GM03348 (cell line): Measurements from ENCODE around the gene RIOK3.
"Not testable (repeated sequence)": the region's sequence is repeated elsewhere in the genome, so short reads cannot be mapped to it uniquely, and the experiment has no call there.

Experiments used
- DNase-seq: peaks from one replicate; pipeline ENCODE4 v3.0.0; 2012; ENCODE audit warnings: low spot score

The RIOK3 gene

DNA sequence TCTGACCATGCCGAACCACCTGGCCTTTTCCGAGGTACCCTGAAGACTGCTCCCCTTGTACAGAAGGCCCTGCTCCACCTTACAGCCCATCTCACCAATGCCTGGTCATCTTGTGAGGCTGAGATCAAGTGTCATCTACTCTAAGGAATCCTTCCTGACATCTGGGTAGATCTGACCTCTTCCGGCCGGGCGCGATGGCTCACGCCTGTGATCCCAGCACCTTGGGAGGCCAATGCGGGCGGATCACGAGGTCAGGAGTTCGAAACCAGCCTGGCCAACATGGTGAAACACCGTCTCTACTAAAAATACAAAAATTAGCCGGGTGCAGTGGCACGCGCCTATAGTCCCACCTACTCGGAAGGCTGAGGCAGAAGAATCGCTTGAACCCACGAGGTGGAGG, 2.1 kb upstream of the RIOK3 start:
- no peak for DNase-seq

- DNase-seq, result no peak
These were observed 1.6 kb upstream of the RIOK3 start for GRCh38 chr18:23451491-23451890.

DNA sequence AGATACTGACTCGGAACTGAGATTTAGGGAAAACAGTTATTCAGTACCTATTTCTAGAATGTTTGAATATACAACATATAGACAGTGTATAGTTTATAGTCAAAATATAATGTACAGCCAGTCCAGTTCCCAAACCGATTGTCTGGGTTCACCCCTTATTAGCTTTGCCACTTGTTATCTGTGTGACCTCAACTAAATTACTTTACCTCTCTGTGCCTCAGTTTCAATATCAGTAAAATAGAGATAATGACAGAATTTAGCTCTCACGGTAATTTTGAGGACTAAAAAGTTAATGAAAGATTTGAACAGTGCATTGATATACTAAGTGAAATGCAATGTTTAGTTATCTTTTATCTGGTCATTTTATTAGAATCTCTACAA, 750 bp upstream of the RIOK3 start:
- no peak for DNase-seq

DNA sequence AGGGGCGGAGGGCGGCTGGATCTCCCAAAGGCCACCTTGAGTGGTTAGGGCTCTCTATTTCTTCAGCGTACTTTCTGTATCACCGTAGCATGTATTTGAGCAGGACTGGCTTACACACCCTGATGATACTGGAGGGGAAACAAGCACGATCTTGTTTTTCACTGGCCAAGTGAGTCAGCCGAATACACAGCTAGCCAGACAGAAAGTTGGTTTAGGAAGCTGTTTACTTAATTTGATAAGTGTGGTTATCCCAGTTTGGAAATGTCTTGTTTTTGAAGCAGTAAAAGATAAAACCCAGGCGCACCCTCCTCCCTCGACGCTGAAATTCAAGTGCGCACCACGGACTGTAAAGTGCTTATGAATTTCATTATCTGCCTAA, 582 bp downstream of the RIOK3 start:
- DNase-seq, result peak; percentile 38

GRCh38 chr18:23456835-23457234, 3.7 kb downstream of the RIOK3 start:
- no peak for DNase-seq

DNA sequence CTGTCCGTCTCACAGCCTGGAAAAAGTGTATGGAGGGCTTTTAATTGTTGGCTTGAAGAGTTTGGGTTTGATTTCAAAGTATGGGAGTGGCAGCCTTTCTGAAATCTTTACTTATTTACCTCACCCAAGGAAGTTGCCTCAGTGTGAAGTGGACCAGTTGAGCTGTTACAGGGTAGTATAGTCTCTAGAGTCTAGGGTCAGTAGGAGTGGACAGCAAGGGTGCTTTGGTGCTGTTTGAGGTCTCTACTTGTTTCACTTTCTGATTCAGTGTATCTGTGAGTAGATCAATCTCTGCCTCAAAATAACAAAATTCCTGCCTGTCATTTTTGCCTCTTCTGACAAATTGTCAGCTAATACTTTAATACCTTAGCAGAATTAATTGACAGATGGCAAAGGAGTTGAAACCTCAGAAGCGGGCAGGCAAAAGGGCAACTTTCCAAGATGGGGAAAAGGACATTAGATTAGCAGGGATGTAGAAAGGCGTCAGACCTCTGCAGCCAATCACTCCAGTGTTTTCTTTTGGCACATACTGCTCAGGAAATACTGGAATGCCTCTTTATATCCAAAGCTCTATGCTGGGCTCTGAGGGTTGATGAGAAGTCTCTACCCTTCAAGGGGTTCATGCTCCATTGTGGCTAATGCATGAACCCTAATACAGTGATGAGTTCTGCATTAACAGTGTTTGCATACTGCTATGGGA, 5.9 kb downstream of the RIOK3 start:
- DNase-seq, result no peak

GRCh38 chr18:23459530-23459921, 6.4 kb downstream of the RIOK3 start:
- no peak for DNase-seq

GRCh38 chr18:23460285-23461273, 7.5 kb downstream of the RIOK3 start:
- no peak for DNase-seq

DNA sequence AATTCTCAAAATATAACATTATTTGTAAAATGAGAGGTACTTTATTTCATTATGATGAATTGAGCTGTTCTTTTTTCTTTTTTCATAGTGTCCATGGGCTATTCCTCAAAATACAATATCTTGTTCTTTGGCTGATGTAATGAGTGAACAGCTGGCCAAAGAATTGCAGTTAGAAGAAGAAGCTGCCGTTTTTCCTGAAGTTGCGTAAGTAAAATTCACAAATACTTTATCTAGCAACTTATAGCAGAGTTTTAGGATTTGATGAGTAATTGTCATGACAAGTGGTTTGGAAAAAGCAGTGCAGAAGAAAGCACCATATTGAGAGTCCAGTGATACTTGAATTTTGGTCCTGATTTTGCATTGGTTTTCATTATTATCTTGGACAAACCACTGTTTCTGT, 9.8 kb downstream of the RIOK3 start:
- no peak for DNase-seq

DNA sequence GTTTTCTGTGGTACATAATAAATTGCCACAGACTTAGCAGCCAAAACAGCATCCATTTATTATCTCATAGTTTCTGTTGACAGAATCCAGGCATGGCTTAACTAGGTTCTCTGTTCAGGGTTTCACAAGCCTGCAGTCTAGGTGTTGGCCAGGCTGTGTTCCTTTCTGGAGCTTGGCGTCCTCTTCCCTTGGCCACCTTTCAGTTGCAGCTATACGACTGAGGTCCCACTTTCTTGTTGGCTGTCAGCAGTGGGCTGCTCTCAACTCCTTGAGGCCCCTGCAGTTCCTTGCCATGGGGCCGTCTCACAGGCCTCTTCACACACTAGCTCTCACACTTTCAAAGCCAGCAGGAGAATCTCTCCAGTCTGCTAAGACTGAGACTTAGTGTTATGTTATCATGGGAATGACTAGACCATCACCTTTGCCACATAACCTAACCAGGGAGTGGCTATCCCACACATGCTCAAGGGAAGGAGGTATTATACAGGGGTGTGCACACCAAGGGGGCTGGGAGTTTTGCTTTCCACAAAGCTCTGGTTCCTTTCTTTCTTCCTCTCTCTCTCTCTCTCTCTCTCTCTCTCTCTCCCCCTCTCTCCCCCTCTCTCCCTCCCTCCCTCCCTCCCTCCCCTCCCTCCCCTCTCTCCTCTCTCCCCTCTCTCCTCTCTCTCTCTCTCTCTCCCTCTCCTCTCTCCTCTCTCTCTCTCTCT, 15.8 kb downstream of the RIOK3 start:
- no peak for DNase-seq

DNA sequence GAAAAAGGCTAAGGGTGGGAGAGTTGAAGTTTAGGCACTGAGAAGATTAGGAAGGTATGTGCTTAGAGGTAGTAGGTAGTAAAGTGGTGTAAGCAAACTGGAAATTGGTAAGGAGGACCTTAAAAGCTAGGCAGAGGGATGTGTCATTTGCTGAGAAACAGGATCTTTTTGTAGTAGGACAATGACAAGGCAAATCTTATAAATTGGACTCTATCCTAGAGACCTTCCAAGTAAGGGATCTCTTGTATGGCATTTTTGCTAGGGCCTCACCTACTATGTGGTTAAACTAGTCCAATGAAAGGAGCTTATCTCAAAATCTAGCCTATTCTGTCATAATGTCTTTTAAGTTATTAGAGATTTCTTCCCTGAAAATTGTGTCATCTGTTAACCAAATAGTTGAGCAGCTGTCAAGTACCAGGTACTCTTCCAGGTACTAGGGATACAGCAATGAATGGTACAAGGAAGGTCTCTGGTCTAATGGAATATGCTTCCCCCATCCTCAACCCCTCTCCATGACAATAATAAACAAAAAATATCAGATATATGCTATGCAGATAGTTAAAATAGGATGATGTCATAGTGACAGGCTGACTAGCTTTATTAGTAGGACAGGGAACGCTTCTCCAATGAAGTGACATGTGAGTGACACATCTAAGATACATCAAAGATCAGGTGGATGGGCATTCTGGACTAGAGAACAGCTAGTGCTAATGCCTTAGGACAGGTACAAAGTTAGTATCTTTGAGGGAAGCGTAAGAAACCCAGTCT, 17.7 kb downstream of the RIOK3 start:
- no peak for DNase-seq

GRCh38 chr18:23471486-23471885, 18.4 kb downstream of the RIOK3 start:
- DNase-seq, result no peak

DNA sequence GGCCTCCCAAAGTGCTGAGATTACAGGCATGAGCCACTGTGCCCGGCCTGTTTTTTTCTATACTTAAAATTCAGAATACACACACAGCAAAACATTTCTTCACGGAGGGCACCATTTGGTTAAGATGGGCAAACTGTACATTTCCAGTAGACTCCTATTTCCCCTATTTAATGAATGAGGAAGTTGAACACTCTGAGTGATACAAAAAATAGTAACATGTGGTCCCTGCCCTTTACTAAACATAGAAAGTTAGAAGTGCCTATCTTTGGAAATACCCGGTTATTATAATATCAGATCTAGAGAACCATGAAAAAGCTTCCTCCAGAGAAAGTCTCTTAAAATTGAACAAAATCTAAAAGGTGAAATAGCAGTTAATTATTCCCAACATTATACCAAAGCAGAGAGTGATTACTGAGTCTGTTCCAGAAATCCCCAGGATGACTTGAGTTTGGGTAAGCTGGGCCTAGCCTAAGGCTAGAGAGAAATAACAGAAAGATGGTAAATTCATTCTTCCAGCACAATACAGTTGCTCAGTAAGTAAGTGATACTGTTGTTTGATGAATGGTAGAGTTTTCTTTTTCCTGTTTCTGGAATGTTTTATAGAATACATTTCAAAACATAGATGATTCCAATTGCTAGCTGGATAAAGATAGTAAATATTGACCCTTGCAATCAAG, 26.9 kb downstream of the RIOK3 start:
- DNase-seq, result no peak

GRCh38 chr18:23484561-23485182, 31.6 kb downstream of the RIOK3 start:
- no peak for DNase-seq

- DNase-seq, result no peak
These were observed 32.3 kb downstream of the RIOK3 start for GRCh38 chr18:23485386-23485785.

GRCh38 chr18:23487738-23488570, 34.9 kb downstream of the RIOK3 start:
- DNase-seq, result no peak

DNA sequence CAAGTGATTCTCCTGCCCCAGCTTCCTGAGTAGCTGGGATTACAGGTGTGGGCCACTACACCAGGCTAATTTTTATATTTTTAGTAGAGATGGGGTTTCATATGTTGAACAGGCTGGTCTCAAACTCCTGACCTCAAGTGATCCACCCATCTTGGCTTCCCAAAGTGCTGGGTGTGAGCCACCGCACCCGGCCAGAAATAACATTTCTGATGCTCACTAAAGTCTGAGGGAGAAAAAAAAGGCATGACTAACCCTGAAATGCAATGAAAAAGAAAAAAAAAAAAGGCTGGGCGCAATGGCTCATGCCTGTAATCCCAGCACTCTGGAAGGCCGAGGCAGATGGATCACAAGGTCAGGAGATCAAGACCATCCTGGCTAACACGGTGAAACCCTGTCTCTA, 36.5 kb downstream of the RIOK3 start:
- not testable (repeated sequence) for DNase-seq

- DNase-seq, result no peak
These were observed 40.6 kb downstream of the RIOK3 start for GRCh38 chr18:23493654-23494053.

DNA sequence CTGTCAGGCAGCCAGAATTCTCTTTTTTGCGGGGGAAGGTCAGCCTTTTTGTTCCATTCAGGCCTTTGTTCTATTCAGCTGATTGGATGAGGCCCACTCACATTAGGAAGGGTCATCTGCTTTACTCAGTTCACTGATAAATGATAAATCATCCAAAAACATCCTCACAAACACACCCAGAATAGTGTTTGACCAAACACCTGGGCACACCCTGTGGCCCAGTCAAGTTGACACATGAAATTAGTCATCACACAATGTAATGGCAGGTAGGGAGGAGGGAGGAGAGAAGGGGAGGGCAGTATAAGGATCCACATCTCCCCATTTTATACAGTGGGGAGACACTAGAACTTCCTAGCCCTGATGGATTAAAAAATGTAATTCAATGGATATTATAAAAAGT, 41.9 kb downstream of the RIOK3 start:
- no peak for DNase-seq
